Mammary epithelial cell (primary cell): ENCODE data around the gene DYNLT2B.

ENCODE experiments used
- EZH2 ChIP-seq: IDR thresholded peaks from 2 replicates; pipeline ENCODE4 v1.6.1; 2012; ENCODE audit warnings: low read length, inconsistent platforms, borderline replicate concordance
- TF ChIP-seq, protein P1 (sequence below), 2 donors: IDR thresholded peaks in 1 of 2; conservative IDR thresholded peaks in 1 of 2; 2 replicates each; pipeline ENCODE4 v1.5.1; 2011 to 2012; ENCODE audit warnings: inconsistent platforms in 2 of 2, low read length in 2 of 2, mild to moderate bottlenecking in 2 of 2, control low read depth in 1 of 2, low read depth in 1 of 2; ENCODE audit not compliant: insufficient read depth in 1 of 2; ENCODE audit errors: extremely low read depth in 1 of 2

DNA sequence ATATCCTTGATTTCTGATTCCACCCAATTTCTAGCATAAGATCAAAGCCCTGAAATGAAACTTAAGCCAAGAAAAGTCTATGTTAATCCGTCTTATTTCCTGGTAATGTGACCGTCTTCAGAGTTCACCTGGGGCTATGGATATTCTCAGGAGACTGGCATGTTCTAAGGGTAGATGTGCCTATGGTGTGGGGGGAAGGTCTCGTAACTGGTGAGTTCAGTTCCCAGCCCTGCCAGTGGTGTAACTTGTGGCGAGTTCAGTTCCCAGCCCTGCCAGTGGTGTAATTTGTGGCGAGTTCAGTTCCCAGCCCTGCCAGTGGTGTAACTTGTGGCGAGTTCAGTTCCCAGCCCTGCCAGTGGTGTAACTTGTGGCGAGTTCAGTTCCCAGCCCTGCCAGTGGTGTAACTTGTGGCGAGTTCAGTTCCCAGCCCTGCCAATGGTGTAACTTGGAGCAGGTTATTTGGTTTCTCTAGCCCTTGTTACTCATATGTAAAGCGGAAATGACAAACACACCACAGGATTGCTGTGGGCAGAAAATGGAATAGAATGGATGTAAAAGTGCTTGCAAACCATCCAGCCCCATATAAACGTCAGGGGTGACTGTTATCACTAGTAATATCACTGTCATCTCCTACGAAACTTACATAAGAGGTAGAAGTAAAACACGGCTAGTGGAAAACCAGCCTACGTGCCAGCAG is 71.3 kb downstream of the DYNLT2B start:
- no peak for TF ChIP-seq EZH2
- TF ChIP-seq, protein P1, sequence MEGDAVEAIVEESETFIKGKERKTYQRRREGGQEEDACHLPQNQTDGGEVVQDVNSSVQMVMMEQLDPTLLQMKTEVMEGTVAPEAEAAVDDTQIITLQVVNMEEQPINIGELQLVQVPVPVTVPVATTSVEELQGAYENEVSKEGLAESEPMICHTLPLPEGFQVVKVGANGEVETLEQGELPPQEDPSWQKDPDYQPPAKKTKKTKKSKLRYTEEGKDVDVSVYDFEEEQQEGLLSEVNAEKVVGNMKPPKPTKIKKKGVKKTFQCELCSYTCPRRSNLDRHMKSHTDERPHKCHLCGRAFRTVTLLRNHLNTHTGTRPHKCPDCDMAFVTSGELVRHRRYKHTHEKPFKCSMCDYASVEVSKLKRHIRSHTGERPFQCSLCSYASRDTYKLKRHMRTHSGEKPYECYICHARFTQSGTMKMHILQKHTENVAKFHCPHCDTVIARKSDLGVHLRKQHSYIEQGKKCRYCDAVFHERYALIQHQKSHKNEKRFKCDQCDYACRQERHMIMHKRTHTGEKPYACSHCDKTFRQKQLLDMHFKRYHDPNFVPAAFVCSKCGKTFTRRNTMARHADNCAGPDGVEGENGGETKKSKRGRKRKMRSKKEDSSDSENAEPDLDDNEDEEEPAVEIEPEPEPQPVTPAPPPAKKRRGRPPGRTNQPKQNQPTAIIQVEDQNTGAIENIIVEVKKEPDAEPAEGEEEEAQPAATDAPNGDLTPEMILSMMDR (conservative IDR thresholded peaks at IDR 0.05 in 1 of 2, IDR thresholded peaks at IDR 0.05 in 1 of 2; ENCODE audit: extremely low read depth in 1 of 2, insufficient read depth in 1 of 2, low read depth in 1 of 2, low read length in 2 of 2) = no peak
